A673 (cell line): Measurements from ENCODE around the gene TRAF3IP1. TPM values are rescaled to one million over a fixed set of nuclear protein-coding genes. Genes with fewer than 3 reads are reported as not detected.

Experiments used
- BruUV-seq: library from RNA; stranded (reverse); fragments of 400-500 nt; replicated peaks from 2 replicates; lab custom pipeline; 2021; lab: Mats Ljungman, UMichigan
- CTCF ChIA-PET: fragments of 300-600 bp; sonication (Branson Sonifier 250); formaldehyde crosslinking; loops from one replicate; lab custom pipeline; 2022; ENCODE audit warnings: antibody characterized with exemption; lab: Charles Lee
- POLR2A ChIA-PET: fragments of 300-600 bp; sonication (Branson Sonifier 250); formaldehyde crosslinking; loops from one replicate; lab custom pipeline; 2022; ENCODE audit warnings: antibody characterized with exemption; ENCODE audit not compliant: low non-redundant PET; lab: Charles Lee
- DNase-seq: peaks from one replicate; pipeline ENCODE4 v3.0.0-alpha.2; 2015; ENCODE audit warnings: low spot score
- H3K27ac ChIP-seq: fragments of 200-600 bp; sonication (generic); 2 replicates; pipeline ENCODE4 v1.5.1; 2016; ENCODE audit warnings: mixed run types, low read depth, mild to moderate bottlenecking, mixed read lengths, antibody characterized with exemption, low read length; ENCODE audit not compliant: poor library complexity, severe bottlenecking
- H3K27me3 ChIP-seq: fragments of 200-600 bp; sonication (generic); replicated peaks from 2 replicates; pipeline ENCODE4 v1.6.1; 2017; ENCODE audit warnings: mixed run types, low read depth, mild to moderate bottlenecking, mixed read lengths, antibody characterized with exemption, low read length; ENCODE audit not compliant: insufficient read depth, poor library complexity
- H3K36me3 ChIP-seq: fragments of 200-600 bp; sonication (generic); 2 replicates; pipeline ENCODE4 v1.6.1; 2016; ENCODE audit warnings: mixed run types, mild to moderate bottlenecking, mixed read lengths, antibody characterized with exemption, low read length; ENCODE audit not compliant: insufficient read depth, poor library complexity, severe bottlenecking
- H3K4me1 ChIP-seq: fragments of 200-600 bp; sonication (generic); 2 replicates; pipeline ENCODE4 v1.6.1; 2017; ENCODE audit warnings: mixed run types, mild to moderate bottlenecking, mixed read lengths, antibody characterized with exemption, low read length; ENCODE audit not compliant: insufficient read depth, poor library complexity, severe bottlenecking
- H3K4me3 ChIP-seq: fragments of 200-600 bp; sonication (generic); 2 replicates; pipeline ENCODE4 v1.5.1; 2016; ENCODE audit warnings: low read depth, mixed run types, mild to moderate bottlenecking, mixed read lengths, low read length; ENCODE audit not compliant: poor library complexity, severe bottlenecking
- H3K9me3 ChIP-seq: fragments of 200-600 bp; sonication (generic); 2 replicates; pipeline ENCODE4 v1.6.1; 2016; ENCODE audit warnings: mixed run types, low read depth, mild to moderate bottlenecking, mixed read lengths, antibody characterized with exemption, low read length; ENCODE audit not compliant: poor library complexity, severe bottlenecking
- CTCF ChIP-seq: fragments of 300-800, 200-600 bp; sonication (generic); conservative IDR thresholded peaks from 2 replicates; pipeline ENCODE4 v1.5.1; 2017; ENCODE audit warnings: low read depth, mild to moderate bottlenecking, antibody characterized with exemption, low read length, moderate library complexity, mixed read lengths
- EZH2 ChIP-seq: fragments of 200-600 bp; sonication (generic); IDR thresholded peaks from 2 replicates; pipeline ENCODE4 v1.6.1; 2017; ENCODE audit warnings: borderline replicate concordance, low read depth, mild to moderate bottlenecking, mixed read lengths, antibody characterized with exemption, low read length; ENCODE audit not compliant: poor library complexity, severe bottlenecking
- intact Hi-C: fragments of 100-400 bp; cut with micrococcal nuclease; formaldehyde crosslinking; loops from one replicate; pipeline ENCODE4 v1.10.0; 2022; ENCODE audit not compliant: unreplicated experiment
- total RNA-seq: library from RNA; stranded (reverse); gene quantifications from 2 replicates; pipeline ENCODE4 v1.2.3, GENCODE V29; 2021

TRAF3IP1 gene
- total RNA-seq, 1 experiment from 2014 or later = 23.0 TPM

GRCh38 chr2:238399094-238399493, 78.8 kb downstream of the TRAF3IP1 start:
- POLR2A ChIA-PET = no interaction called here
- Histone ChIP-seq H3K4me3 (no peak overlapping the region), H3K36me3 (no peaks in the 10 kb centered on the region), H3K27ac (no peak overlapping the region), H3K9me3 (no peaks in the 10 kb centered on the region), H3K27me3 (no peaks in the 10 kb centered on the region), H3K4me1 (no peaks in the 10 kb centered on the region)
- BruUV-seq = no TSS peak
- no peak for DNase-seq
- intact Hi-C loops = no loop called here
- TF ChIP-seq EZH2 (no peak), CTCF (no peak)
- CTCF ChIA-PET = no interaction called here

- POLR2A ChIA-PET = no interaction called here
- Histone ChIP-seq H3K36me3 (no peaks in the 10 kb centered on the region), H3K27me3 (no peaks in the 10 kb centered on the region), H3K9me3 (no peaks in the 10 kb centered on the region), H3K4me1 (no peaks in the 10 kb centered on the region), H3K27ac (no peak overlapping the region), H3K4me3 (no peak overlapping the region)
- intact Hi-C loops = no loop called here
- TF ChIP-seq EZH2 (no peak), CTCF (no peak)
- no peak for DNase-seq
- CTCF ChIA-PET = no interaction called here
- BruUV-seq = no TSS peak
Measured at GRCh38 chr2:238401551-238401950, 81.2 kb downstream of the TRAF3IP1 start.

- POLR2A ChIA-PET = no interaction called here
Measured at GRCh38 chr2:238403632-238404405, 83.5 kb downstream of the TRAF3IP1 start.

More at GRCh38 chr2:238403632-238404405, 83.5 kb downstream of the TRAF3IP1 start:
- no peaks in the 10 kb centered on the region for H3K36me3 ChIP-seq
- H3K4me3 ChIP-seq = no peak overlapping the region
- no peaks in the 10 kb centered on the region for H3K4me1 ChIP-seq
- no peaks in the 10 kb centered on the region for H3K9me3 ChIP-seq
- BruUV-seq = no TSS peak
- H3K27me3 ChIP-seq = no peaks in the 10 kb centered on the region
- DNase-seq = no peak
- TF ChIP-seq EZH2 = no peak
- no peak for TF ChIP-seq CTCF
- CTCF ChIA-PET = no interaction called here
- intact Hi-C loops = no loop called here
- H3K27ac ChIP-seq = no peak overlapping the region
